Hepatocyte (in vitro differentiated cells): ENCODE data around the gene TASP1. TPM values are rescaled to one million over a fixed set of nuclear protein-coding genes. Genes with fewer than 3 reads are reported as not detected.
"Not testable (repeated sequence)": the region's sequence is repeated elsewhere in the genome, so short reads cannot be mapped to it uniquely, and the experiment has no call there.

Source experiments
- DNase-seq: peaks from one replicate; pipeline ENCODE4 v3.0.0-alpha.2; 2016; ENCODE audit warnings: low spot score
- H2AFZ ChIP-seq: fragments of 200-600 bp; sonication (generic); 2 replicates; pipeline ENCODE4 v1.6.0; 2016; ENCODE audit warnings: antibody characterized with exemption, mild to moderate bottlenecking
- H3K27ac ChIP-seq: fragments of 200-600 bp; sonication (generic); 2 replicates; pipeline ENCODE4 v1.5.1; 2016; ENCODE audit warnings: mild to moderate bottlenecking
- H3K27me3 ChIP-seq: fragments of 200-600 bp; sonication (generic); 2 replicates; pipeline ENCODE4 v1.6.1; 2016
- H3K36me3 ChIP-seq: fragments of 200-600 bp; sonication (generic); replicated peaks from 2 replicates; pipeline ENCODE4 v1.5.1; 2016; ENCODE audit warnings: low read depth; ENCODE audit not compliant: insufficient read depth
- H3K4me1 ChIP-seq: fragments of 200-600 bp; sonication (generic); 2 replicates; pipeline ENCODE4 v1.5.1; 2016; ENCODE audit warnings: mild to moderate bottlenecking, moderate library complexity; ENCODE audit not compliant: insufficient read depth
- H3K4me2 ChIP-seq: fragments of 200-600 bp; sonication (generic); 2 replicates; pipeline ENCODE4 v1.6.0; 2016
- H3K4me3 ChIP-seq: fragments of 200-600 bp; sonication (generic); 2 replicates; pipeline ENCODE4 v1.5.1; 2016; ENCODE audit warnings: mild to moderate bottlenecking
- H3K79me2 ChIP-seq: fragments of 200-600 bp; sonication (generic); 2 replicates; pipeline ENCODE4 v1.6.0; 2017; ENCODE audit warnings: mild to moderate bottlenecking
- H3K9me2 ChIP-seq: fragments of 200-600 bp; sonication (generic); replicated peaks from 2 replicates; pipeline ENCODE4 v1.6.0; 2017; ENCODE audit warnings: mild to moderate bottlenecking; ENCODE audit not compliant: insufficient read depth
- H3K9me3 ChIP-seq: fragments of 200-600 bp; sonication (generic); 2 replicates; pipeline ENCODE4 v1.5.1; 2016; ENCODE audit warnings: low read depth, mild to moderate bottlenecking
- H4K20me1 ChIP-seq: fragments of 200-600 bp; sonication (generic); 2 replicates; pipeline ENCODE4 v1.6.0; 2016; ENCODE audit warnings: mild to moderate bottlenecking; ENCODE audit not compliant: insufficient read depth, poor library complexity, severe bottlenecking
- CTCF ChIP-seq: fragments of 200-600 bp; sonication (generic); IDR thresholded peaks from 2 replicates; pipeline ENCODE4 v1.5.1; 2016; ENCODE audit warnings: antibody characterized with exemption, mild to moderate bottlenecking; ENCODE audit not compliant: poor library complexity
- EZH2 ChIP-seq: fragments of 200-600 bp; sonication (generic); IDR thresholded peaks from 2 replicates; pipeline ENCODE4 v1.6.1; 2016; ENCODE audit warnings: antibody characterized with exemption, mild to moderate bottlenecking, borderline replicate concordance
- EZH2phosphoT487 ChIP-seq: fragments of 200-600 bp; sonication (generic); IDR thresholded peaks from one replicate; pipeline ENCODE4 v1.6.1; 2018; ENCODE audit warnings: antibody characterized with exemption, mild to moderate bottlenecking, low read depth, moderate library complexity; ENCODE audit not compliant: unreplicated experiment, severe bottlenecking
- WGBS: methylation state at CpG from one replicate; pipeline ENCODE4 v1.1.6; 2016; ENCODE audit warnings: low lambda C conversion rate; ENCODE audit errors: missing lambda C conversion rate; 5-methylcytosine and 5-hydroxymethylcytosine counted together
- polyA plus RNA-seq: library from polyadenylated mRNA; unstranded; fragments of >200 nt; fragmentation: Nextera tagmentation; extraction: Ambion mirVana; gene quantifications from 2 replicates; pipeline ENCODE4 v1.2.1, GENCODE V29; 2016
- total RNA-seq: library from RNA; depleted of rRNA; stranded (reverse); fragments of >200 nt; gene quantifications from 2 replicates; pipeline ENCODE4 v1.2.3, GENCODE V29; 2014

The TASP1 gene
- total and polyA plus RNA-seq, 2 experiments from 2014 or later = 11.1 to 12.9 TPM

GRCh38 chr20:13389115-13389514, 249.6 kb downstream of the TASP1 start:
- H4K20me1 ChIP-seq = no peaks in the 10 kb centered on the region
- H3K79me2 ChIP-seq = no peaks in the 10 kb centered on the region
- DNase-seq = no peak
- 95% methylated on average over 3 of the region's 3 CpGs for WGBS
- H2AFZ ChIP-seq = no peak overlapping the region
- H3K4me2 ChIP-seq = no peak overlapping the region
- H3K36me3 ChIP-seq = no peaks in the 10 kb centered on the region
- no peaks in the 10 kb centered on the region for H3K4me1 ChIP-seq
- TF ChIP-seq EZH2phosphoT487 (no peak), CTCF (no peak), EZH2 (no peak)
- H3K27me3 ChIP-seq = no peaks in the 10 kb centered on the region
- H3K9me3 ChIP-seq = no peaks in the 10 kb centered on the region
- H3K9me2 ChIP-seq = no peaks in the 10 kb centered on the region
- no peak overlapping the region for H3K27ac ChIP-seq
- no peak overlapping the region for H3K4me3 ChIP-seq

- 97% methylated on average over 2 of the region's 2 CpGs for WGBS
- H3K4me3 ChIP-seq = no peak overlapping the region
- H3K79me2 ChIP-seq = no peaks in the 10 kb centered on the region
- no peaks in the 10 kb centered on the region for H3K9me2 ChIP-seq
- no peaks in the 10 kb centered on the region for H3K9me3 ChIP-seq
- no peaks in the 10 kb centered on the region for H3K4me1 ChIP-seq
- H3K4me2 ChIP-seq = no peak overlapping the region
- no peaks in the 10 kb centered on the region for H3K27me3 ChIP-seq
- H2AFZ ChIP-seq = no peak overlapping the region
- H3K36me3 ChIP-seq = no peaks in the 10 kb centered on the region
- DNase-seq = no peak
- no peak overlapping the region for H3K27ac ChIP-seq
- TF ChIP-seq EZH2 = no peak
- no peak for TF ChIP-seq EZH2phosphoT487
- no peak for TF ChIP-seq CTCF
- no peaks in the 10 kb centered on the region for H4K20me1 ChIP-seq
Observed at GRCh38 chr20:13384132-13384531, 254.6 kb downstream of the TASP1 start.

GRCh38 chr20:13382786-13383185, 255.9 kb downstream of the TASP1 start:
- Histone ChIP-seq H3K4me1 (no peaks in the 10 kb centered on the region), H4K20me1 (no peaks in the 10 kb centered on the region), H2AFZ (no peak overlapping the region), H3K36me3 (no peaks in the 10 kb centered on the region), H3K27me3 (no peaks in the 10 kb centered on the region), H3K9me2 (no peaks in the 10 kb centered on the region), H3K9me3 (no peaks in the 10 kb centered on the region), H3K79me2 (no peaks in the 10 kb centered on the region), H3K27ac (no peak overlapping the region), H3K4me2 (no peak overlapping the region), H3K4me3 (no peak overlapping the region)
- 88% methylated on average over 3 of the region's 3 CpGs for WGBS
- TF ChIP-seq EZH2 = no peak
- TF ChIP-seq CTCF = no peak
- no peak for TF ChIP-seq EZH2phosphoT487
- no peak for DNase-seq

- H3K36me3 ChIP-seq, H3K79me2 ChIP-seq, H3K27me3 ChIP-seq, H4K20me1 ChIP-seq, H3K4me1 ChIP-seq, H3K9me3 ChIP-seq, H3K4me2 ChIP-seq, H3K4me3 ChIP-seq, DNase-seq, H3K9me2 ChIP-seq, H3K27ac ChIP-seq, H2AFZ ChIP-seq: not testable (repeated sequence)
- 98% methylated on average over 11 of the region's 11 CpGs for WGBS
Observed at GRCh38 chr20:13380497-13381229, 258.1 kb downstream of the TASP1 start.
